HG03060 (cell line): ENCODE data around the gene THSD4.

ENCODE experiments used
- ATAC-seq: cut with Tn5 transposase; IDR thresholded peaks from one replicate; pipeline ENCODE4 v1.9.1; 2021; ENCODE audit warnings: low read depth, moderate number of reproducible peaks; ENCODE audit not compliant: unreplicated experiment

THSD4 gene

GRCh38 chr15:71096676-71097075 lies 18.6 kb upstream of the THSD4 start:
- no peak for ATAC-seq

- ATAC-seq: no peak
These were observed 17.4 kb upstream of the THSD4 start for GRCh38 chr15:71097890-71098289.

- ATAC-seq: no peak
These were observed 16.4 kb upstream of the THSD4 start for GRCh38 chr15:71098920-71099319.

- ATAC-seq: peak; percentile 63
These were observed 12.1 kb upstream of the THSD4 start for GRCh38 chr15:71103102-71103676.

- no peak for ATAC-seq
These were observed 10.6 kb upstream of the THSD4 start for GRCh38 chr15:71104636-71105035.

GRCh38 chr15:71105444-71105843 lies 9.8 kb upstream of the THSD4 start:
- ATAC-seq: no peak

GRCh38 chr15:71106802-71107500 lies 8.3 kb upstream of the THSD4 start:
- ATAC-seq: no peak

- ATAC-seq: no peak
These were observed 7.8 kb upstream of the THSD4 start for GRCh38 chr15:71107501-71107815.

- no peak for ATAC-seq
These were observed 6.1 kb upstream of the THSD4 start for GRCh38 chr15:71109130-71109529.

- no peak for ATAC-seq
These were observed 5.4 kb upstream of the THSD4 start for GRCh38 chr15:71109905-71110304.

- ATAC-seq: no peak
These were observed 4.7 kb upstream of the THSD4 start for GRCh38 chr15:71110405-71111180.

- no peak for ATAC-seq
These were observed 4.1 kb upstream of the THSD4 start for GRCh38 chr15:71111181-71111565.

- no peak for ATAC-seq
These were observed 3.3 kb upstream of the THSD4 start for GRCh38 chr15:71111950-71112349.

GRCh38 chr15:71112429-71112828 lies 2.8 kb upstream of the THSD4 start:
- no peak for ATAC-seq

GRCh38 chr15:71114066-71114680 lies 1.1 kb upstream of the THSD4 start:
- ATAC-seq: no peak

GRCh38 chr15:71115567-71116351 lies 488 bp downstream of the THSD4 start:
- no peak for ATAC-seq

GRCh38 chr15:71116366-71116765 lies 1.1 kb downstream of the THSD4 start:
- no peak for ATAC-seq

- ATAC-seq: no peak
These were observed 1.7 kb downstream of the THSD4 start for GRCh38 chr15:71116942-71117341.

- ATAC-seq: no peak
These were observed 2.5 kb downstream of the THSD4 start for GRCh38 chr15:71117714-71118305.

GRCh38 chr15:71118345-71118744 lies 3.1 kb downstream of the THSD4 start:
- no peak for ATAC-seq
